ENCODE data around the gene PTPRJ. TPM values are rescaled to one million over a fixed set of nuclear protein-coding genes. Genes with fewer than 3 reads are reported as not detected.

PTPRJ gene
- total and polyA plus RNA-seq, 9 of the 15 experiments (the other 6 are each of a cell fraction or from before 2014, with no cell fraction given): 0.56 to 10.7 (median 4.8) TPM

DNA sequence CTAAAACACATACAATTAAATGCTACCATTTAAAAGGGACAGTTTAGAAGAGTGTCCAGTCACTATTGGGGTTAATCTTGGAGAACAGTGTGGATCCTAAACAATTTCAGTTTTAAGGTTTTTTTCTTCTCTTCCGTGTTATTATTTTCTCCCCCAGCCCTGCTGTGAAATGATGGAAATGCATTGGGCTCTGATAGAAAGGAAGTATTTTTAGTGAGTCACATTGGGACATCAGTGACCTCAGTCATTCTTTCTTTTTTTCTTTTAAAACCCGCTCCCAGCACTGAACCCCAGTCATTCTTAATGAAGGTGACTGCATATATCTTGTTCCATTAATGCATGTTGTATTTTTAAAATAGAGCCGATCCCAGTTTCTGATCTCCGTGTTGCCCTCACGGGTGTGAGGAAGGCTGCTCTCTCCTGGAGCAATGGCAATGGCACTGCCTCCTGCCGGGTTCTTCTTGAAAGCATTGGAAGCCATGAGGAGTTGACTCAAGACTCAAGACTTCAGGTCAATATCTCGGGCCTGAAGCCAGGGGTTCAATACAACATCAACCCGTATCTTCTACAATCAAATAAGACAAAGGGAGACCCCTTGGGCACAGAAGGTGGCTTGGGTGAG lies 143.0 kb downstream of the PTPRJ start (continued):
- no peak for TF ChIP-seq IFI16 (CRISPR knock-in tag; IDR thresholded peaks at IDR 0.05)
- no peak for TF ChIP-seq ZZZ3 (IDR thresholded peaks at IDR 0.05)
- TF ChIP-seq ELF4 (CRISPR knock-in tag; IDR thresholded peaks at IDR 0.05): no peak
- no peak for TF ChIP-seq NCOR1 (IDR thresholded peaks at IDR 0.05)
- TF ChIP-seq ATF3 (IDR thresholded peaks at IDR 0.05): no peak
- TF ChIP-seq ATF3 (CRISPR knock-in tag; conservative IDR thresholded peaks at IDR 0.05): no peak
- no peak for TF ChIP-seq BCOR (IDR thresholded peaks at IDR 0.05)
- TF ChIP-seq MAFK (IDR thresholded peaks at IDR 0.05; ENCODE audit: low read length): no peak
- no peak for TF ChIP-seq PTTG1 (tag; IDR thresholded peaks at IDR 0.05; ENCODE audit: low read depth)
- TF ChIP-seq NCOA1 (IDR thresholded peaks at IDR 0.05; ENCODE audit: low read depth): no peak

DNA sequence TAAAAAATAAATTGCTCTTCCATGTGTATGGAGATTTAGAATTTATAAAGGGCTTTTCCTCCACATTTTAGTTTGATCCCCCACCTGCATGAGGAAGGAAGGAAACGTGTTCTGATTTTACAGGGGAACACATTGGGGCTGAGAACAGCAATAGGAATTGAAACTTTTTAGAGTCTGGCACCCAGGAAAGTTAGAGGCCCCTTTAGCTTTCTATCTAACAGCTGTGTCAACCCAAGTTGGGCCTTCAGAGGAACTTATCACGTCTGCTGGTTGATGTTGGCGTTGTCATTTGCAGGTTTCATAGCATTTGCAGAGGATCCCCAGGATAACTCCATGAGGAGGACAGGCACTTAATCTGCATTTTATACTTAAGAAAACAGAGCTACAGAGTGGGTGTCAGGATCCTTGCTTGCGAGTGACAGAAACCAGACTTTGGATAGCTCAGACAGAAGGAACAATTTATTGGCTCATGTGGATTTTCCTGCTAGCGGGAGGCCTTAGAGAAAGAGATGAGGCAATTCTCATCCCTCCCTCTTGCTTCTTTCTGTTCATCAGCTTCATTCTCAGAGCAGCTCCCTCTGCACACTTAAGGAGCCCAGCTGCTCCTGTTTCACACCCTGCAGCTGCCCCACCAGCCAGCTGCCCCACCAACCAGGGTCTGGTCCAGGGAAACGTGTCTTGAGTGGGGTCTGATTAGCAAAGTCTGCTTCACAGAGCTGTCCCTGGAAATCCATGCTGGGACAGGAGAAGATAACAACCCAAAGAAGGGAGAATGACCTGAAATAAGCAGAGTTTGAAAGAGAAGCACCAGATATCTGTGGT lies 143.8 kb downstream of the PTPRJ start:
- TF ChIP-seq, protein P1, sequence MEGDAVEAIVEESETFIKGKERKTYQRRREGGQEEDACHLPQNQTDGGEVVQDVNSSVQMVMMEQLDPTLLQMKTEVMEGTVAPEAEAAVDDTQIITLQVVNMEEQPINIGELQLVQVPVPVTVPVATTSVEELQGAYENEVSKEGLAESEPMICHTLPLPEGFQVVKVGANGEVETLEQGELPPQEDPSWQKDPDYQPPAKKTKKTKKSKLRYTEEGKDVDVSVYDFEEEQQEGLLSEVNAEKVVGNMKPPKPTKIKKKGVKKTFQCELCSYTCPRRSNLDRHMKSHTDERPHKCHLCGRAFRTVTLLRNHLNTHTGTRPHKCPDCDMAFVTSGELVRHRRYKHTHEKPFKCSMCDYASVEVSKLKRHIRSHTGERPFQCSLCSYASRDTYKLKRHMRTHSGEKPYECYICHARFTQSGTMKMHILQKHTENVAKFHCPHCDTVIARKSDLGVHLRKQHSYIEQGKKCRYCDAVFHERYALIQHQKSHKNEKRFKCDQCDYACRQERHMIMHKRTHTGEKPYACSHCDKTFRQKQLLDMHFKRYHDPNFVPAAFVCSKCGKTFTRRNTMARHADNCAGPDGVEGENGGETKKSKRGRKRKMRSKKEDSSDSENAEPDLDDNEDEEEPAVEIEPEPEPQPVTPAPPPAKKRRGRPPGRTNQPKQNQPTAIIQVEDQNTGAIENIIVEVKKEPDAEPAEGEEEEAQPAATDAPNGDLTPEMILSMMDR (IDR thresholded peaks at IDR 0.05 in 2 of 3, conservative IDR thresholded peaks at IDR 0.05 in 1 of 3; ENCODE audit: insufficient read depth in 2 of 3, low read depth in 1 of 3, low read length in 3 of 3): no peak
- TF ChIP-seq ZNF561 (CRISPR knock-in tag; conservative IDR thresholded peaks at IDR 0.05) (no peak), HNRNPH1 (optimal IDR thresholded peaks at IDR 0.05; ENCODE audit: low read depth, low read length) (no peak)
- H3K9me3 ChIP-seq (replicated peaks; ENCODE audit: control insufficient read depth, insufficient read depth, low read depth, low read length): no peaks in the 10 kb centered on the region
- H3K9ac ChIP-seq (ENCODE audit: insufficient read depth in 1 of 2, low read depth in 2 of 2, low read length in 2 of 2): no peak overlapping the region
- peaks cover 0 to 4% of the 10 kb centered on the region in 2 experiments; a peak in 1 of 5 replicates for H3K4me1 ChIP-seq (replicated peaks in 1 of 2; ENCODE audit: control insufficient read depth in 2 of 2, insufficient read depth in 2 of 2, low read length in 2 of 2)
- in situ Hi-C loops (cut with MboI) (no loop called here), intact Hi-C loops (cut with micrococcal nuclease) (no loop called here)
- H4K20me1 ChIP-seq (replicated peaks; ENCODE audit: control insufficient read depth, insufficient read depth, low read length): no peaks in the 10 kb centered on the region
- no peak for FAIRE-seq
- H3K9me1 ChIP-seq (ENCODE audit: control insufficient read depth, insufficient read depth, low read length): peaks cover 2% of the 10 kb centered on the region
- H2AFZ ChIP-seq (ENCODE audit: low read depth, low read length): no peak overlapping the region
- no peak overlapping the region for H3K4me3 ChIP-seq
- no peak overlapping the region for H3K4me2 ChIP-seq (ENCODE audit: insufficient read depth, low read length)
- BruUV-seq (replicated peaks): no TSS peak
- H3K27me3 ChIP-seq (ENCODE audit: control insufficient read depth in 2 of 2, insufficient read depth in 2 of 2, low read length in 2 of 2): no peaks in the 10 kb centered on the region
- ATAC-seq: no peak
- ChIA-PET CTCF (ENCODE audit: low intra/inter-chr PET ratio) (no interaction called here), POLR2A (no interaction called here)
- 39% methylated on average over 6 of the region's 6 CpGs for WGBS (ENCODE audit: insufficient coverage, low coverage, missing lambda C conversion rate)
- no peak overlapping the region for H3K27ac ChIP-seq (ENCODE audit: extremely low read depth, low read depth, low read length)
- H3K79me2 ChIP-seq (ENCODE audit: control insufficient read depth, insufficient read depth, low read length): no peaks in the 10 kb centered on the region
- DNase-seq (ENCODE audit: extremely low read depth in 1 of 4, low spot score in 3 of 4): no peak
- H3K36me3 ChIP-seq (ENCODE audit: control insufficient read depth, insufficient read depth, low read length): peaks cover 13% of the 10 kb centered on the region; the same call in 2 of the 3 replicates

All from K562 (cell line).